B cell (primary cell): Measurements from ENCODE around the gene LMX1B. TPM values are rescaled to one million over a fixed set of nuclear protein-coding genes. Genes with fewer than 3 reads are reported as not detected.
A peak's percentile ranks its signal among the peaks of the same experiment; 100 is the strongest.

Experiments used
- ATAC-seq: fragments of 200-7000 bp; cut with Tn5 transposase; one replicate; pipeline ENCODE4 v1.10.0; 2021; ENCODE audit warnings: low read depth, mild to moderate bottlenecking, moderate number of reproducible peaks, moderate library complexity
- CTCF ChIA-PET: fragments of 350-600 bp; sonication (Branson Sonifier 250); formaldehyde crosslinking; loops from one replicate; lab custom pipeline; 2021; ENCODE audit warnings: antibody characterized with exemption, inconsistent platforms; lab: Charles Lee
- POLR2A ChIA-PET: fragments of 350-600 bp; sonication (Branson Sonifier 250); formaldehyde crosslinking; loops from one replicate; lab custom pipeline; 2021; ENCODE audit warnings: antibody characterized with exemption; lab: Charles Lee
- DNase-seq: peaks from one replicate; pipeline ENCODE4 v3.0.0; 2013
- H2AFZ ChIP-seq: 2 replicates; pipeline ENCODE4 v1.6.1; 2012; ENCODE audit warnings: mild to moderate bottlenecking, low read depth, low read length; ENCODE audit not compliant: insufficient read depth, poor library complexity, severe bottlenecking
- H3K27ac ChIP-seq, 2 donors: 1 replicate in 1 of 2; 2 replicates in 1 of 2; pipeline ENCODE4 v1.5.1; 2012 to 2013; ENCODE audit warnings: low read length in 2 of 2, mild to moderate bottlenecking in 2 of 2, moderate library complexity in 1 of 2
- H3K27me3 ChIP-seq, 4 experiments: fragments of 200-600 bp in 1 of 4; sonication (generic) in 1 of 4; replicated peaks in 1 of 4; 1 replicate in 2 of 4; 2 replicates in 2 of 4; pipeline versions ENCODE4 v1.6.1 to v1.7.0; 2013 to 2016; ENCODE audit warnings: low read length in 3 of 4, mild to moderate bottlenecking in 2 of 4, mixed read lengths in 1 of 4, moderate library complexity in 1 of 4; ENCODE audit not compliant: insufficient read depth in 4 of 4, control insufficient read depth in 3 of 4; ENCODE audit errors: control extremely low read depth in 1 of 4
- H3K36me3 ChIP-seq, 2 experiments: replicated peaks in 1 of 2; 1 replicate in 1 of 2; 2 replicates in 1 of 2; pipeline versions ENCODE4 v1.6.1 to v1.7.1; 2013; ENCODE audit warnings: low read length in 1 of 2; ENCODE audit not compliant: insufficient read depth in 2 of 2, control insufficient read depth in 1 of 2; ENCODE audit errors: control extremely low read depth in 1 of 2, extremely low read depth in 1 of 2
- H3K4me1 ChIP-seq, 2 donors: fragments of 200-600 bp in 1 of 2; sonication (generic) in 1 of 2; 1 replicate in 1 of 2; 2 replicates in 1 of 2; pipeline versions ENCODE4 v1.5.1 to v1.6.1; 2013 to 2017; ENCODE audit warnings: low read length in 2 of 2; ENCODE audit not compliant: control insufficient read depth in 2 of 2, insufficient read depth in 2 of 2
- H3K4me2 ChIP-seq: replicated peaks from 2 replicates; pipeline ENCODE3; 2012; ENCODE audit warnings: mild to moderate bottlenecking, low read depth, low read length; ENCODE audit not compliant: poor library complexity, severe bottlenecking
- H3K4me3 ChIP-seq, 5 experiments: fragments of 200-600 bp in 1 of 5; sonication (generic) in 1 of 5; 1 replicate in 3 of 5; 2 replicates in 2 of 5; pipeline versions ENCODE4 v1.5.1 to v1.7.0; 2011 to 2016; ENCODE audit warnings: low read length in 4 of 5, mild to moderate bottlenecking in 4 of 5, low read depth in 2 of 5, control low read depth in 1 of 5, moderate library complexity in 1 of 5; ENCODE audit not compliant: insufficient read depth in 1 of 5; ENCODE audit errors: control extremely low read depth in 1 of 5, extremely low read depth in 1 of 5
- H3K79me2 ChIP-seq: fragments of 200-600 bp; sonication (generic); one replicate; pipeline ENCODE4 v1.6.0; 2016; ENCODE audit warnings: low read length; ENCODE audit not compliant: control insufficient read depth, insufficient read depth
- H3K9ac ChIP-seq: fragments of 200-600 bp; sonication (generic); 2 replicates; pipeline ENCODE4 v1.6.1; 2017; ENCODE audit warnings: mild to moderate bottlenecking, low read length, moderate library complexity
- H3K9me3 ChIP-seq, 3 donors: one replicate each; pipeline versions ENCODE4 v1.6.1 to v1.7.1; 2013; ENCODE audit warnings: low read length in 2 of 3; ENCODE audit not compliant: control insufficient read depth in 2 of 3, insufficient read depth in 1 of 3; ENCODE audit errors: control extremely low read depth in 1 of 3
- H4K20me1 ChIP-seq: 2 replicates; pipeline ENCODE4 v1.6.0; 2012; ENCODE audit warnings: mild to moderate bottlenecking, low read length; ENCODE audit not compliant: insufficient read depth, control insufficient read depth, poor library complexity, severe bottlenecking
- H3K27ac Mint-ChIP-seq: one replicate; pipeline ENCODE4 v1.8.0; 2021; ENCODE audit warnings: mixed read lengths
- H3K27me3 Mint-ChIP-seq: one replicate; pipeline ENCODE4 v1.8.0; 2021; ENCODE audit warnings: mixed read lengths
- H3K4me1 Mint-ChIP-seq: one replicate; pipeline ENCODE4 v1.8.0; 2021; ENCODE audit warnings: mixed read lengths
- H3K4me3 Mint-ChIP-seq: one replicate; pipeline ENCODE4 v1.8.0; 2021; ENCODE audit warnings: mixed read lengths
- H3K9me3 Mint-ChIP-seq: one replicate; pipeline ENCODE4 v1.8.0; 2022; ENCODE audit warnings: mixed read lengths; ENCODE audit not compliant: insufficient read depth
- EZH2 ChIP-seq: IDR thresholded peaks from 2 replicates; pipeline ENCODE4 v1.6.1; 2012; ENCODE audit warnings: borderline replicate concordance, low read depth, mild to moderate bottlenecking, moderate library complexity, low read length; ENCODE audit not compliant: insufficient read depth, poor library complexity, severe bottlenecking
- WGBS: methylation state at CpG from one replicate; pipeline ENCODE4 v1.1.5; 2013; ENCODE audit warnings: missing lambda C conversion rate; ENCODE audit not compliant: insufficient coverage; 5-methylcytosine and 5-hydroxymethylcytosine counted together
- intact Hi-C: fragments of 100-400 bp; cut with micrococcal nuclease; formaldehyde crosslinking; loops from one replicate; pipeline ENCODE4 v1.10.0; 2022
- polyA plus RNA-seq: library from polyadenylated mRNA; depleted of rRNA; stranded (reverse); fragments of >200 nt; gene quantifications from 2 replicates; pipeline ENCODE4 v1.2.3, GENCODE V29; 2012
- total RNA-seq, 2 donors: library from RNA; stranded (reverse); fragments of 120-200 nt in 1 of 2; gene quantifications; 1 replicate in 1 of 2; 2 replicates in 1 of 2; pipeline versions ENCODE4 v1.2.3 to v1.2.4, GENCODE V29; 2013 to 2022
- TF ChIP-seq, protein P1 (sequence below): fragments of 200-600 bp; IDR thresholded peaks from one replicate; pipeline ENCODE4 v1.8.0; 2022; ENCODE audit warnings: antibody characterized with exemption, mild to moderate bottlenecking

Gene LMX1B
- total and polyA plus RNA-seq, 2 donors (not counting 1 experiment from before 2014, with no cell fraction given): not detected

DNA sequence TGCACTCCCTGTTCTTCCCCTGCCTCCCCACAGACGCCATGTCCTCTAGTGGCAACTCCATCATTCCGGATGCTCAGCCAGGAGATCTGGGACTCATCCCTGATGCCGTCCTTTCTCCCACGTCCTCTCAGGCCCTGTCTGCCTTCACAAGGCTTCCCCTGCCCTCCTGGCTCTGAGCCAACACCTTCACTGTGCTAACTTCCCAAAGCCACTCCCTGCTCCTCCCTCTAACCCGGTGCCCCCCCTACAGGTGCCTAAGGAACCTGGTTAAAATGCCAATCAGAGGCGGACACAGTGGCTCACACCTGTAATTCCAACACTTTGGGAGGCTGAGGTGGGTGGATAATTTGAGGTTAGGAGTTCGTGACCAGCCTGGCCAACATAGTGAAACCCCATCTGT, 67.6 kb downstream of the LMX1B start:
- intact Hi-C loops: no loop called here

DNA sequence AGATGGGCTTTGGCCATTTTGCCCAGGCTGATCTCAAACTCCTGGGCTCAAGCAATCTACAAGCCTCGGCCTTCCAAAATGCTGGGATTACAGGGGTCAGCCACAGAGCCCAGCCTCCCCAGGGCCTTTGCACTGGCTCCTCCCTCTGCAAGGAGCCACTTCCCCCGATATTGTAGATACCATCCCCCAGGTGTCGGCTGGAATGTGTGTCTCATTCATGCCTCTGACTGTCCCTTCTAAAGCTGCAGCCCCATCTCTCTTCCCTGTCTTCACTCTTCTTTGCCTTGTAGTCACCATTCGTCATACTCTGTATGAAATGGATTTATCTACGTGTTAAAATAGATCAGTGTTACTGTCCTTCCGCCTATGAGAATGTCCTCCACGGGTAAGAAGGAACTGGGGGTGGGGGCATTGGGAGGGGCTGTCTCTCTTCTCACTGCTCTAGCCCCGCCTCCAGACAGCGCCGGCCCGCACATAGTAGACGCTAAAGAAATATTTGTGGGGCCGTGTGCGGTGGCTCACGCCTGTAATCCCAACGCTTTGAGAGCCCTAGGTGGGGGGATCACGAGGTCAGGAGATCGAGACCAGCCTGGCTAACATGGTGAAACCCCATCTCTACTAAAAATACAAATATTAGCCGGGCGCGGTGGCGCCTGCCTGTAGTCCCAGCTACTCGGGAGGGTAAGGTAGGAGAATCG, 68.5 kb downstream of the LMX1B start:
- no peaks in the 10 kb centered on the region for H3K9me3 Mint-ChIP-seq
- peaks cover 4% of the 10 kb centered on the region for H3K4me1 Mint-ChIP-seq
- ChIA-PET POLR2A (no interaction called here), CTCF (interaction anchor here (1.1 kb wide), 1 partner anchor 8 kb away, joined by 3 read pairs; no protein-coding TSS in a partner anchor)
- H3K27ac Mint-ChIP-seq: no peak overlapping the region
- no peak overlapping the region for H3K9ac ChIP-seq
- DNase-seq (no peak), ATAC-seq (no peak)
- no peaks in the 10 kb centered on the region for H3K9me3 ChIP-seq
- TF ChIP-seq, protein P1, sequence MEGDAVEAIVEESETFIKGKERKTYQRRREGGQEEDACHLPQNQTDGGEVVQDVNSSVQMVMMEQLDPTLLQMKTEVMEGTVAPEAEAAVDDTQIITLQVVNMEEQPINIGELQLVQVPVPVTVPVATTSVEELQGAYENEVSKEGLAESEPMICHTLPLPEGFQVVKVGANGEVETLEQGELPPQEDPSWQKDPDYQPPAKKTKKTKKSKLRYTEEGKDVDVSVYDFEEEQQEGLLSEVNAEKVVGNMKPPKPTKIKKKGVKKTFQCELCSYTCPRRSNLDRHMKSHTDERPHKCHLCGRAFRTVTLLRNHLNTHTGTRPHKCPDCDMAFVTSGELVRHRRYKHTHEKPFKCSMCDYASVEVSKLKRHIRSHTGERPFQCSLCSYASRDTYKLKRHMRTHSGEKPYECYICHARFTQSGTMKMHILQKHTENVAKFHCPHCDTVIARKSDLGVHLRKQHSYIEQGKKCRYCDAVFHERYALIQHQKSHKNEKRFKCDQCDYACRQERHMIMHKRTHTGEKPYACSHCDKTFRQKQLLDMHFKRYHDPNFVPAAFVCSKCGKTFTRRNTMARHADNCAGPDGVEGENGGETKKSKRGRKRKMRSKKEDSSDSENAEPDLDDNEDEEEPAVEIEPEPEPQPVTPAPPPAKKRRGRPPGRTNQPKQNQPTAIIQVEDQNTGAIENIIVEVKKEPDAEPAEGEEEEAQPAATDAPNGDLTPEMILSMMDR: no peak
- no peak for TF ChIP-seq EZH2
- WGBS: 49% methylated on average over 13 of the region's 24 CpGs
- H3K4me3 Mint-ChIP-seq: no peak overlapping the region
- peaks cover 74% of the 10 kb centered on the region for H3K27me3 Mint-ChIP-seq
- H3K4me1 ChIP-seq: peaks cover 4 to 9% of the 10 kb centered on the region in 2 donors
- H2AFZ ChIP-seq: no peak overlapping the region
- H3K27me3 ChIP-seq: peaks cover 0 to 75% (median 24%) of the 10 kb centered on the region in 4 experiments
- no peak overlapping the region for H3K27ac ChIP-seq
- no peaks in the 10 kb centered on the region for H4K20me1 ChIP-seq
- intact Hi-C loops: no loop called here
- H3K79me2 ChIP-seq: no peaks in the 10 kb centered on the region
- no peaks in the 10 kb centered on the region for H3K36me3 ChIP-seq
- H3K4me3 ChIP-seq: no peak overlapping the region
- peak overlapping the region; percentile 5 for H3K4me2 ChIP-seq

More for the DNA sequence above, 67.6 kb downstream of the LMX1B start:
- Histone ChIP-seq H2AFZ (no peak overlapping the region), H3K27ac (no peak overlapping the region), H3K27me3 (peaks cover 0 to 80% (median 32%) of the 10 kb centered on the region in 4 experiments), H3K79me2 (no peaks in the 10 kb centered on the region), H3K4me3 (no peak overlapping the region), H3K36me3 (no peaks in the 10 kb centered on the region), H3K9ac (no peak overlapping the region), H3K4me2 (no peak overlapping the region), H4K20me1 (no peaks in the 10 kb centered on the region), H3K9me3 (peaks cover 0 to under 1% (median 0%) of the 10 kb centered on the region in 3 donors), H3K4me1 (peaks cover 4 to 12% of the 10 kb centered on the region in 2 donors)
- Mint-ChIP-seq H3K27ac (no peak overlapping the region), H3K27me3 (peaks cover 77% of the 10 kb centered on the region), H3K4me1 (peaks cover 7% of the 10 kb centered on the region), H3K4me3 (no peak overlapping the region), H3K9me3 (no peaks in the 10 kb centered on the region)
- 60% methylated on average over 4 of the region's 7 CpGs for WGBS
- DNase-seq: no peak
- TF ChIP-seq EZH2: no peak
- TF ChIP-seq, protein P1: no peak
- ChIA-PET POLR2A (no interaction called here), CTCF (interaction anchor here (1.1 kb wide), 1 partner anchor 9 kb away, joined by 3 read pairs; no protein-coding TSS in a partner anchor)
- no peak for ATAC-seq
